ENCODE measurements around the gene SSRP1. TPM values are rescaled to one million over a fixed set of nuclear protein-coding genes. Genes with fewer than 3 reads are reported as not detected.

The SSRP1 gene
- polyA plus RNA-seq, 1 donor from 2014 or later: 84.7 TPM

DNA sequence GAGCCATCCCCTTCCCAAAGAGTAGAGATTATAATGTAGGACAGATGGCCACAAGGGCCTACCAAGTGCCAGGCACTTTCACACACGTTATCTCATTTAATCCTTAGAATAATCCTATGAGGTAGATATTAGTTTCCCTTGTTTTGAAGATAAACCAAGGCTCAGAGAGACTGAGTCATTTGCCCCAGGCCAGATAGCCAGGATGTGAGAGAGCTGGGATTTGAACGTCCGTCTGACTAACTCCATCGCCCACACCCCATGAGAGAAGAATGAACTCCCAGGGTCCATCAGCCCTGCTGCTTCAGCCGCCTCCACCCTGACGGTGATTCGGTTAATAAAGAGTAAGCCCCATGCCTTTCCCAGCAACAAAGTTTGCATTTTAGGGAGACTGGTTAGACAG lies 34.6 kb upstream of the SSRP1 start:
- TF ChIP-seq, protein P1, sequence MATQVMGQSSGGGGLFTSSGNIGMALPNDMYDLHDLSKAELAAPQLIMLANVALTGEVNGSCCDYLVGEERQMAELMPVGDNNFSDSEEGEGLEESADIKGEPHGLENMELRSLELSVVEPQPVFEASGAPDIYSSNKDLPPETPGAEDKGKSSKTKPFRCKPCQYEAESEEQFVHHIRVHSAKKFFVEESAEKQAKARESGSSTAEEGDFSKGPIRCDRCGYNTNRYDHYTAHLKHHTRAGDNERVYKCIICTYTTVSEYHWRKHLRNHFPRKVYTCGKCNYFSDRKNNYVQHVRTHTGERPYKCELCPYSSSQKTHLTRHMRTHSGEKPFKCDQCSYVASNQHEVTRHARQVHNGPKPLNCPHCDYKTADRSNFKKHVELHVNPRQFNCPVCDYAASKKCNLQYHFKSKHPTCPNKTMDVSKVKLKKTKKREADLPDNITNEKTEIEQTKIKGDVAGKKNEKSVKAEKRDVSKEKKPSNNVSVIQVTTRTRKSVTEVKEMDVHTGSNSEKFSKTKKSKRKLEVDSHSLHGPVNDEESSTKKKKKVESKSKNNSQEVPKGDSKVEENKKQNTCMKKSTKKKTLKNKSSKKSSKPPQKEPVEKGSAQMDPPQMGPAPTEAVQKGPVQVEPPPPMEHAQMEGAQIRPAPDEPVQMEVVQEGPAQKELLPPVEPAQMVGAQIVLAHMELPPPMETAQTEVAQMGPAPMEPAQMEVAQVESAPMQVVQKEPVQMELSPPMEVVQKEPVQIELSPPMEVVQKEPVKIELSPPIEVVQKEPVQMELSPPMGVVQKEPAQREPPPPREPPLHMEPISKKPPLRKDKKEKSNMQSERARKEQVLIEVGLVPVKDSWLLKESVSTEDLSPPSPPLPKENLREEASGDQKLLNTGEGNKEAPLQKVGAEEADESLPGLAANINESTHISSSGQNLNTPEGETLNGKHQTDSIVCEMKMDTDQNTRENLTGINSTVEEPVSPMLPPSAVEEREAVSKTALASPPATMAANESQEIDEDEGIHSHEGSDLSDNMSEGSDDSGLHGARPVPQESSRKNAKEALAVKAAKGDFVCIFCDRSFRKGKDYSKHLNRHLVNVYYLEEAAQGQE (IDR thresholded peaks at IDR 0.05; ENCODE audit: borderline replicate concordance): no peak
- TF ChIP-seq, protein P2, sequence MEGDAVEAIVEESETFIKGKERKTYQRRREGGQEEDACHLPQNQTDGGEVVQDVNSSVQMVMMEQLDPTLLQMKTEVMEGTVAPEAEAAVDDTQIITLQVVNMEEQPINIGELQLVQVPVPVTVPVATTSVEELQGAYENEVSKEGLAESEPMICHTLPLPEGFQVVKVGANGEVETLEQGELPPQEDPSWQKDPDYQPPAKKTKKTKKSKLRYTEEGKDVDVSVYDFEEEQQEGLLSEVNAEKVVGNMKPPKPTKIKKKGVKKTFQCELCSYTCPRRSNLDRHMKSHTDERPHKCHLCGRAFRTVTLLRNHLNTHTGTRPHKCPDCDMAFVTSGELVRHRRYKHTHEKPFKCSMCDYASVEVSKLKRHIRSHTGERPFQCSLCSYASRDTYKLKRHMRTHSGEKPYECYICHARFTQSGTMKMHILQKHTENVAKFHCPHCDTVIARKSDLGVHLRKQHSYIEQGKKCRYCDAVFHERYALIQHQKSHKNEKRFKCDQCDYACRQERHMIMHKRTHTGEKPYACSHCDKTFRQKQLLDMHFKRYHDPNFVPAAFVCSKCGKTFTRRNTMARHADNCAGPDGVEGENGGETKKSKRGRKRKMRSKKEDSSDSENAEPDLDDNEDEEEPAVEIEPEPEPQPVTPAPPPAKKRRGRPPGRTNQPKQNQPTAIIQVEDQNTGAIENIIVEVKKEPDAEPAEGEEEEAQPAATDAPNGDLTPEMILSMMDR (IDR thresholded peaks at IDR 0.05; ENCODE audit: poor library complexity, severe bottlenecking): no peak
- no peak for TF ChIP-seq TAF1 (IDR thresholded peaks at IDR 0.05; ENCODE audit: low read depth)
- TF ChIP-seq EP300 (conservative IDR thresholded peaks at IDR 0.05; ENCODE audit: poor library complexity, severe bottlenecking): no peak
- no peak for TF ChIP-seq MXI1 (conservative IDR thresholded peaks at IDR 0.05; ENCODE audit: poor library complexity, severe bottlenecking)
- no peak for TF ChIP-seq EZH2 (IDR thresholded peaks at IDR 0.05; ENCODE audit: borderline replicate concordance, insufficient read depth, low read length, poor library complexity, severe bottlenecking)
- TF ChIP-seq POLR2AphosphoS5 (IDR thresholded peaks at IDR 0.05): no peak
- TF ChIP-seq SMC3 (conservative IDR thresholded peaks at IDR 0.05; ENCODE audit: poor library complexity): no peak
- TF ChIP-seq RAD21 (conservative IDR thresholded peaks at IDR 0.05): no peak
- Histone ChIP-seq H3K79me2 (replicated peaks; ENCODE audit: insufficient read depth, low read length) (no peaks in the 10 kb centered on the region), H3F3A (ENCODE audit: insufficient read depth, low read length, poor library complexity, severe bottlenecking) (no peaks in the 10 kb centered on the region), H3K4me2 (ENCODE audit: low read length) (no peak overlapping the region), H4K20me1 (ENCODE audit: insufficient read depth) (no peaks in the 10 kb centered on the region), H3K9ac (ENCODE audit: low read length) (no peak overlapping the region), H3K36me3 (ENCODE audit: insufficient read depth, low read length) (no peaks in the 10 kb centered on the region), H3K9me3 (ENCODE audit: low read length) (no peaks in the 10 kb centered on the region), H3K27ac (ENCODE audit: low read length) (no peak overlapping the region), H2AFZ (ENCODE audit: low read depth, low read length) (no peak overlapping the region), H3K4me3 (ENCODE audit: low read length) (no peak overlapping the region), H3K9me2 (ENCODE audit: insufficient read depth, low read length) (no peaks in the 10 kb centered on the region), H3K27me3 (ENCODE audit: insufficient read depth, low read depth, low read length) (no peaks in the 10 kb centered on the region)

DNA sequence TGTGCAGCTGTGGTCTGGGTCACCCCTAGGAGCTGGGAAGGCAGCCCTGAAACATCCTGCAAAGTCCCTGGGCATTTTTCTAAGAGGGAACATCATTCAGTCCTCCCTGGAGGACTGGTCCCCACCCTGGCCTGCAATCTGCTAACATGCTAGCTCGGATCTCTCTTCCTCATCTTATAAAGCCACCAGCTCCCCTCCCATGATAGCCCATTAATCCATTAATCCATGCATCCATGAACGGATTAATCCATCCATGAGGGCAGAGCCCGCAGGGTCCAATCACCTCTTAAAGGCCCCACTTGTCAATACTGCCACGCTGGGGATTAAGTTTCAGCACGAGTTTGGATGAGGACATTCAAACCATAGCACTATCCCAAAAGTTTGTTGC lies 33.1 kb upstream of the SSRP1 start:
- no peaks in the 10 kb centered on the region for H3K36me3 ChIP-seq (ENCODE audit: insufficient read depth, low read length)
- H3K79me2 ChIP-seq (replicated peaks; ENCODE audit: insufficient read depth, low read length): no peaks in the 10 kb centered on the region
- H3F3A ChIP-seq (ENCODE audit: insufficient read depth, low read length, poor library complexity, severe bottlenecking): no peaks in the 10 kb centered on the region
- H3K9me3 ChIP-seq (ENCODE audit: low read length): no peaks in the 10 kb centered on the region
- TF ChIP-seq, protein P1 (IDR thresholded peaks at IDR 0.05; ENCODE audit: borderline replicate concordance): no peak
- TF ChIP-seq EZH2 (IDR thresholded peaks at IDR 0.05; ENCODE audit: borderline replicate concordance, insufficient read depth, low read length, poor library complexity, severe bottlenecking) (no peak), TAF1 (IDR thresholded peaks at IDR 0.05; ENCODE audit: low read depth) (no peak), MXI1 (conservative IDR thresholded peaks at IDR 0.05; ENCODE audit: poor library complexity, severe bottlenecking) (no peak), RAD21 (conservative IDR thresholded peaks at IDR 0.05) (no peak), EP300 (conservative IDR thresholded peaks at IDR 0.05; ENCODE audit: poor library complexity, severe bottlenecking) (no peak), SMC3 (conservative IDR thresholded peaks at IDR 0.05; ENCODE audit: poor library complexity) (no peak), POLR2AphosphoS5 (IDR thresholded peaks at IDR 0.05) (no peak)
- TF ChIP-seq, protein P2 (IDR thresholded peaks at IDR 0.05; ENCODE audit: poor library complexity, severe bottlenecking): no peak
- no peak overlapping the region for H3K9ac ChIP-seq (ENCODE audit: low read length)
- no peak overlapping the region for H3K27ac ChIP-seq (ENCODE audit: low read length)
- H3K9me2 ChIP-seq (ENCODE audit: insufficient read depth, low read length): no peaks in the 10 kb centered on the region
- no peak overlapping the region for H3K4me3 ChIP-seq (ENCODE audit: low read length)
- H2AFZ ChIP-seq (ENCODE audit: low read depth, low read length): no peak overlapping the region
- H3K27me3 ChIP-seq (ENCODE audit: insufficient read depth, low read depth, low read length): no peaks in the 10 kb centered on the region
- H3K4me2 ChIP-seq (ENCODE audit: low read length): no peak overlapping the region
- H4K20me1 ChIP-seq (ENCODE audit: insufficient read depth): no peaks in the 10 kb centered on the region

Measured in neural cell (in vitro differentiated cells).